NCI-H524 (cell line): ENCODE data around the gene COL13A1.

Source experiments
- DNase-seq, 2 experiments: peaks; one replicate each; lab custom pipeline; 2025; lab: John Stamatoyannopoulos, UW

Gene COL13A1

GRCh38 chr10:69819716-69820506 is 18.2 kb downstream of the COL13A1 start:
- DNase-seq, result no peak

DNA sequence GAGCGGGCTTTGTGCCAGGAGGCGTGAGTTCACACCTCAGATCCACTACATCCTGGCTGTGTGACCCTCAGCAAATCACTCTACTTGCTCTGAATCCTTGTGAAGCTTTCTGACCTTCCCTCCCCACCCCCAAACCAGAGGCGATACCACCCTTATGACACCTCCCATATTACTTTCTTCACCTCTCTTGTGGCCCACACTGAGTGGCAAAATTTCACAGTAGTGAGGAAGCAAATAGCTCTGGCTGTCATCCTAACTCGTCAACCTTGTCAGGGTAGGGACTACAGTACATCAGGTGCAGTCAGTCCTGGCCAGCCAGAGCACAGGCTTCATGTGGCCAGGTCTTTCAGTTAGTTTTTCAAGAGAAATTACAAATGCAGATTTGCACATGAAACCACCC is 19.1 kb downstream of the COL13A1 start:
- no peak for DNase-seq

DNA sequence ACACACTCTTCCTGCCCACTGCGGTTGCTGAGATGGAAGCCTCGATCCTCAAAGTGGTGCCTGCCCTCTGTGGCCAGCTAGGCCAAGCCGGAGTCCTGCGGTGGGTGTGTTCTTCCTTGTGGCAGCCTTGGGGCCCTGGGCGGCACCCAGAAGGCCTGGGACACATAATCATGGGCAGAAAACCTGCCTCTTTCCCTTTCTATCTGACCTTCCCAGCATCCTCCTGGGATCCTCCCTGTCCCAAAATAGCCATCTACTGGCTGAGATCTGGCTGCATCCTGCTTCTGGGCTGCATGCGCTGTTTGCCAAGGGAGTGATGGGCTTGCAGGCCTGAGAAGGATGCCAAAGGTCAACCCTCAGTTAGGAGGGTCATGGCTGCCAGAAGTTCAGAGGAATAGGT is 23.9 kb downstream of the COL13A1 start:
- DNase-seq, result no peak

- DNase-seq, result no peak
Measured at GRCh38 chr10:69826094-69826493, 24.4 kb downstream of the COL13A1 start.

DNA sequence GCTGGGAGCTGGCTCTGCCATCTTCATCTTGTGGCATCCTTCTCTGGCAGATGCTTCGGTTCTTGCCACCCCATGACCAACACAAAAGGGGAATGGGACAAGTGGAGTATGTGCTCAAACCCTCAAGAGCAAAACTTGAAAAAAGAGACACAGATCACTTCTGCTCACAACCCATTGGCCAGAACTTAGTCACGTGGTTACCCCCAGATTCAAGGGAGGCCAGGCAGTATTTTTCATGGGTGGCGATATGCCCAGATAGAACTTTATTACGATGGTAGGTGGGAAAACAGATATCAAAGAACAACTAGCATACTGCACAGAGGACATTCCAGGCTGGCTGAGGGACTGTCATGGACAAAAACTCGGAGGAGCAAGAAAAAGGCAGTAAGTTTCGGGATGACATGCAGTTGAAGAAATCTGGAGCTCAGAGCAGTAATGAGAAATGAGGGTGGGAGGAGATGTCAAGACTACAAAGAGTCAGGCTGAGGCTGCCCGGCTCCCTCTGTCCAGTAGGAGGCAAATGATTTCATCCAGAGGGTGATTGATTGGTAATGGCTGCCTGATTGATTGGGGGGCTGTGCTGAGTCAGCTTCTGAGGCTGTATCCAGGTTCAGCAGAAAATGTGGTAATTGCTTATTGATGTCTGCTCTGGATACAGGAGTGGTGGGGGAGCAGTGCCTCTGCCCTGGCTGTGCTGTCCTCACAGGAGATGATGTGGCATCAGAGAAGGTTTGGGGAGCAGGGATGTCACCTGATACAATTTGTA is 25.3 kb downstream of the COL13A1 start:
- DNase-seq, result no peak

DNA sequence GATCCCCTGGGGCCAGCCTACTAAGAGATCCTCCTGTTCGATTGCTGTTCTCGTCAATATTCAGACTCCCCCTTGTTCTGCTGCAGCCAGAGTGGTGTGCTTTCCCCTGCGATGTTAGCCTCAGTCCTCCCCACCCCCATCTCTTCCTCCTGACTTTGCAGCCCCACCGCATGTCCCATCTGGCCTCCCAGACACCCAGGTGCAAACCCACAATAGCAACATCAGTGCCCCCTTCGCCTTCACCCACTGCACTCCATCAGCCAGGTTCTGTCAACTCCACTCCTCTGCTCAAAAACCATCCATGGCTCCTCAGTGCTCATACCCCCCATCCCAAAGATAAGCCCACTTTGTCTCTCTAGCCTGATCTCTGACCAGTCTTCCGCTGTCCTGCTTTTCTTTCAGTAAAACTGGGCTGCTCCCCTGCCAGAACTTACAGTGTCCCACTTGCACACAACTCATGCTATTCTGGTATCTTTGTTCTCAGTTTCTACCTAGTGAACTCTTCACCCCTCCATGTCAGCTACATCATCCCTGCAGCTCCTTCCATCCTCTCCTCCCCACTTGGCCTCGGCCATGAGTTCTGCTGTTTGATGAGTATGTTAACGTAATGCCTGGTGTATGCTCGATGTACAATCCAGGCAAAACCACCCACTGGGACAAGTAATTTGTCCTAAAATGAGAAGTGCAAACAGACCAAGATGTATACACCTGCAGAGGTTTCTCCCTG is 26.6 kb downstream of the COL13A1 start:
- DNase-seq, result no peak

GRCh38 chr10:69829775-69830174 is 28.1 kb downstream of the COL13A1 start:
- no peak for DNase-seq

- DNase-seq, result no peak
Measured at GRCh38 chr10:69831231-69831855, 29.6 kb downstream of the COL13A1 start.

- no peak for DNase-seq
Measured at GRCh38 chr10:69835233-69835632, 33.5 kb downstream of the COL13A1 start.

DNA sequence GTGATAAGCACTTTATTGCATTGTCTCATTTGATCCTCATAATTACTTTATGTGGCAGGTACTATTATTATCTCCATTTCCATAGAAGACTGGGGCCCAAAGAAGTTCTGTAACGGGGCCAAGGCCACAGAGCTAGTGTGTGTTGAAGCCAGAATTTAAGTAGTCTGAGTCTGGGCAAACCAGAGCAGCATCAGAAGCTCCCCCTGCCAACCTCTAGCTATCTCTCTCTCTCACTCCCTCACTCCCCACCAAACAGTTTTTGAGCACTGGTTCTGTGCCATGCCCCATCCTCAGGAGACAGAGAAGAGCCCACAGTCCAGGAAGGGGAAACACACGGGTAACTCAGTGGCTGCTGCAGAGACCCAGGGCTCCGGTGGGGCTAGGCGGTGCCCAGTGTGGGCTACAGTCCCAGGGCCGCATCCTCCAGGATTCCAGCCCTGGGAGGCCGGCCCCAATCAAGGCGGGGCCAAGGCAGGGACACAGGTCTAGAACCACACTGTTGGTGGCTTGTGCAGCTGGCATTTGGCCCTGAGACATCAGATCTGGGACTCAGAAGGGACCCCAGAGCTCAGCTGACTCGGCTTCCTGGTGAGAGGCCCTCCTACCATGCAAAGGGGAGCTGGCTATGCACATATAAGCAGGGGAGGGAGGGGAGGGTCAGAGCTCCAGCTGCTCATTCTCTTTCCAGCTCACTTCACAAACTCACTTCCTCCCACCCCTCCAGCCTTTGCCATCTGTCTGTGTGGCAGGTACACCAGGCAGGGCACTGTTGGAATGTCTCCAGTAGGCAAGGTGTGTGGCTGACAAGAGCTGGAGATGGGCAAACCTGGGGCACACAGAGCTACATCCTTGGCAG is 34.4 kb downstream of the COL13A1 start:
- peak; percentile 18 to 62 for DNase-seq

DNA sequence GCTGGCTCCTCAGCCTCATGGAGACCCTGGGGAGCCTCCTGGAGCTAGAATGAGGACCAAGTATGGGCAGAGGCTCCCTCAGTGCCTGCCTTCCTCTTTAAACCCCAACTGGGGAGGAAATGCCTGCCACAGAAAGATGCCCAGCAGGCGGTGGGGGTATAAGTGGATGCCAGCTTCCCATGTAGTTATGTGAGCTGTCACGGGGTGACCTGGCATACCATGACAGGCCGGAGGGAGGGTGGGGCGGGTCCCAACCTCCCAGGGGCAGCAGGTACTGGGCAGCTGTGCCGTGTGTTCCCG is 35.0 kb downstream of the COL13A1 start:
- no peak for DNase-seq

DNA sequence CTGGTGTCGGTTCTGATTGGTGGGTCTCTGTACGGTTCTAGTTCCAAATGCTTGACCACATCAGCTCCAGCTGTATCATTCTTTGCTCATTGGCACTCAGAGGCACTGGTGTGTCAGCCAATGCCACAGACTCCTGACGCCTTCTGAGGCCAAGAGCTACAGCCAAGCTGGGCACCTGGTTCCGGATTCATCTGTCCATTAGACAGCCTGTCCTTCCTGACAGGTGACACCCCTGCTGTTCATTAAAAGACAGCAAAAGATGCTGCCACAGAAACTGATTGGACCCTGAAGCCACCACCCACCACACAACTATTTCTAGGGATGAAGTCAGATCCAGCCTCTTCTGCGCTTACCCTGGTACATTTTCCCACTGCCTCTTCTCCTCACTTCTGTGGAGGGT is 35.6 kb downstream of the COL13A1 start:
- DNase-seq, result no peak

DNA sequence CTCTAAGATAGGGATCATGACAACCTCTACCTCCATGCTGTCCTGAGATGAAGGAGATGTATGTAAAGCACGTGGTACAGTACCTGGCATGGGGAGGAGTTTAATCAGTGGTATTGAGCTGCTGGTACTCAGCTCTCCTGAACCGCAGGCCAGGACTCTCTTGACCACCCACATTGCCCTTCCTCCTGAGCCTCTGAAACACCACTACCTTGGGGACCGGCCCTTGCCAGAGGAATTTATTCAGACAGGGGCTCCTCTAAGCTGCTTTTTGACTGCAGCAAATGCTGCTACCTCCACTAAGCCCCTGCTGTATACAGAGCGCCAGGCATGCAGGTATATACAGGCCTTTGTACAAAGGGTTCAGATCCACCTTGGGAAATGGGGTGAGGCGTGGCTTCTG is 36.7 kb downstream of the COL13A1 start:
- no peak for DNase-seq

- no peak for DNase-seq
Measured at GRCh38 chr10:69838853-69839252, 37.1 kb downstream of the COL13A1 start.

- no peak for DNase-seq
Measured at GRCh38 chr10:69839696-69840345, 38.1 kb downstream of the COL13A1 start.

- no peak for DNase-seq
Measured at GRCh38 chr10:69840773-69841172, 39.1 kb downstream of the COL13A1 start.

- no peak for DNase-seq
Measured at GRCh38 chr10:69842020-69842419, 40.3 kb downstream of the COL13A1 start.

DNA sequence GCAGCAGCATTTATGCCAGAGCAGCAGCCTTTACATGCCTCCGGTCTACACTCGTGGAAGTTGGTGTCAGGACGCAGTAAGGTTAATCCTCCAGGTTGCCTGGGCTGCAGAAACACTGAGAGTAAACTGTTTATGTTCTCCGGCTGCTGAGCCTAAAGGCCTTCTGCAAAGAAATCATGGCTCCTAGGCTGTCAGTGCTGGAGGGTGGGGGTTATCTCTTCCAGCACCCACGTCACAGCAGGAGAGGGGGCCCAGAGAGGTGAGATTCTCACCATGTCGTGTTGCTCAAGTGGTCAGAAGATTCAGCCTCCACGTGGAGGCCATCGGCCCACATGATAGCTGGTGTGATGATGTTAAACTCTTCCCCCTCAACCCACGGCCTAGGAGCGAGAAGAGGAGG is 41.2 kb downstream of the COL13A1 start:
- no peak for DNase-seq

DNA sequence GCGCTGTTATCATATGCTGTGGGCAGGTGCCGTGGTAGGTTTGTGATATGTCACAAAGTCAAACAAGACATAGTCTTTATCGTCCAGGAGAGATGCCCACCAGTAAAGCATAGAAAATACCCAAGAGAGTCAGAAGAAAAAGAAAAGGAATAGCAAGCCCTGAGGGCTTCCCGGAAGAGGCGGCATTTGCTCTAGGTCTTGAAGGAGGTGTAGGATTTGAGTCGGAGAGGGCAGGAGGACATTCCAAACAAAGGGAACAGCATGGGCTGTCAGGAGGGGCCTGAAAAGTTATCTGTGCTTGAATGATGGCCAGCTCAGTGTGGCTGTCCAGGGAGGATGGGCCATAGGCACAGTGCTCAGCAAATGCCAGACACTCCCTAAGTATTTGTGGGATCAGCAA is 42.2 kb downstream of the COL13A1 start:
- no peak for DNase-seq

GRCh38 chr10:69844698-69845097 is 43.0 kb downstream of the COL13A1 start:
- DNase-seq, result peak in 1 of 2 experiments; percentile 26
